ENCODE measurements around the gene KNDC1. TPM values are rescaled to one million over a fixed set of nuclear protein-coding genes. Genes with fewer than 3 reads are reported as not detected.

KNDC1 gene
- total RNA-seq, 1 donor from 2014 or later: 0.06 TPM

GRCh38 chr10:133154996-133155778 lies 4.8 kb upstream of the KNDC1 start:
- no peak overlapping the region for H3K4me3 ChIP-seq (ENCODE audit: low read depth, low read length)
- no peak for TF ChIP-seq CTCF (conservative IDR thresholded peaks at IDR 0.05; ENCODE audit: low read depth, low read length)
- no peak for DNase-seq (ENCODE audit: low read depth)

DNA sequence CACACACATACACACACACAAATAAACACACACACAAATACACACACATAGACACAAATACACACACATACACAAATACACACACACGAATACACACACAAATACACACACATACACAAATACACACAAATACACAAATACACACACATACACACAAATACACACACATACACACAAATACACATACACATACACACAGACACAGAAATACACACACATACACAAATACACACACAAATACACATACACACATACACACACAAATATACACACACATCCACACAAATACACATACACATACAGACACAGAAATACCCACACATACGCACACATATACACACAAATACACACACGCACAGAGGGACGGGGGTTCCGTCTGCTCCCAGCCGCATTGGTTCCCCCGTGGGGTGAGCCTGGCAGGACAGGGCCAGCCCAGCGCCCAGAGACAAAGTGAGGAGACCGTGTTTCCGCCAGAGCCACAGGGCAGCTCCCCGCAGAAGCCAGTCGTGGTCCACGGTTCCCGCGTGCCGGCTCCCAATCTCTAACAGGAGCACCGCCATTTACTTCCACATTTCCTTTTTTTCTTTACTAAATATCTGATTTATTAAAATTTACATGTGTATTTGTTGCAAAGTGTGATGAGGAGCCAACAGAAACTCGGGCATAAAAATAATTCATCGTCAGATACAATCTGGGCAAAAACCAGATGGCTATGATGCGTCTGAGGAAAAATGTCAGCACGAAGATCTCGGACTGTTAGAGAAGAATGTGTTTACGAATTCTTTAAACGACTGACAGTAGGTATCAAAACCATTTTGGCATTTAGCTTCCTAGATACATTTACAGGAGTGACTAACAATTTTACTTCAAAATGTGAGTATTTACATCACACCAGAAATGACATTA lies 3.1 kb upstream of the KNDC1 start:
- DNase-seq (ENCODE audit: low read depth): no peak
- H3K4me3 ChIP-seq (ENCODE audit: low read depth, low read length): no peak overlapping the region
- TF ChIP-seq CTCF (conservative IDR thresholded peaks at IDR 0.05; ENCODE audit: low read depth, low read length): no peak

- no peak for TF ChIP-seq CTCF (conservative IDR thresholded peaks at IDR 0.05; ENCODE audit: low read depth, low read length)
These were observed 2.2 kb upstream of the KNDC1 start for GRCh38 chr10:133157662-133158436.

DNA sequence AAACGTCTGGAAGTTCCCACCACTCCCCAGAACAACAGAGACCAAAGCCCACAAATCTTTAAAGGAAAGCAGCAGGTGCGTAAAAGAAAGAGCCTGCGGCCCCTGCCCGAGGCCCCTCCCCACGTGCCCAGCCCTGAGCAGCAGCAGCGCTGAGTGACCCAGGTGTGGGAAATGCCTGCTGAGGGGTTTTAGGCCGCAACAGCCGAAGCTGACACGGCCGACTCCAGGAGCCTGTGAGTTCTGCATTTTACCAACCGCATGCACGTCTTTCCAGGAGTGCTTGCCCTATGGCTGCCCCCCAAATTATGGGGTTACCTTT lies 1.6 kb upstream of the KNDC1 start:
- no peak for TF ChIP-seq CTCF (conservative IDR thresholded peaks at IDR 0.05; ENCODE audit: low read depth, low read length)
- no peak for DNase-seq (ENCODE audit: low read depth)

More at GRCh38 chr10:133157662-133158436, 2.2 kb upstream of the KNDC1 start:
- H3K4me3 ChIP-seq (ENCODE audit: low read depth, low read length): no peak overlapping the region
- DNase-seq (ENCODE audit: low read depth): no peak

DNA sequence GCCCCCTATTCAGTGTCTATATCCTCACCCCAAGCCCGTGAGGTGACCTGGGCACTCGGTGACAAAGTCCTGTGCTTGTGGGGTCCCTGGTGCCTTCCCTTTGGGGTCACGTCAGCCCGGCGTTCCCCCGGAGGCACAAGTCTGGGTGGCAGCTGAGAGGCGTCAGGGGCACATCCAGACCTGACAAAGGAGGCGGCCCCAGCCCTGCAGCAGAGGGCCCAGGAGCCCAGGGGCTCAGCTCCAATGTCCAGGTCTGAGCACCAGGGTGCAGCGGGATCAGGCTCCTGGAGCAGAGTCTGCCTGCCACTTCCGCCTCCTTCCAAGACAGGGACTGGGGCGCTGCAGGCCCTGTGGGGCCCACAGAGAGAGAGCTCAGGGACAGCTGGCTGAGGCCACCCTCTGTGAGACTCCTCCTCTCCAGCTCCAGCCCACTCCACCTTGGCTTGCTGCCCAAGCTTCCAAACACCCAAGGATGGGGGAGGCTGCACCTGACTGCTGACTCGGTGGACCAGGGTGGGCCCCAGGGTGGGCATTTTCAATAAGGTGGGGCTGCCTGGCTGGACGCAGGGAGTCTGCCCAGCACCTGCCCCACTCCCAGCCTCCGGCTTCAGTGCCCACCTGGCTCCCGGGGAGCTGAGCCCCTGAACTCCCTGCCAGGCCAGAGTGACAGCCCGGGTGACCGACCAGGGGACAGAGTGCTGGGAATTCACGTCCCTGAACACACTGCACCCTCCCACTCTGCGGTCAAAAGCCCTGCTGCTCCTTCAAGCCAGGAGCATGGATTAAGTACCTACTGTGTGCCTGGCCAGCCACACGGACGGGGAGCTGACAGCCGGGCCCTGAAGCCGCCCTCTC lies 1.0 kb upstream of the KNDC1 start:
- no peak for TF ChIP-seq CTCF (conservative IDR thresholded peaks at IDR 0.05; ENCODE audit: low read depth, low read length)
- no peak for DNase-seq (ENCODE audit: low read depth)
- H3K4me3 ChIP-seq (ENCODE audit: low read depth, low read length): no peak overlapping the region

More for the DNA sequence above, 1.6 kb upstream of the KNDC1 start:
- H3K4me3 ChIP-seq (ENCODE audit: low read depth, low read length): no peak overlapping the region

- no peak for DNase-seq (ENCODE audit: low read depth)
- TF ChIP-seq CTCF (conservative IDR thresholded peaks at IDR 0.05; ENCODE audit: low read depth, low read length): no peak
- no peak overlapping the region for H3K4me3 ChIP-seq (ENCODE audit: low read depth, low read length)
These were observed 439 bp upstream of the KNDC1 start for GRCh38 chr10:133159611-133159949.

Measured in epithelial cell of proximal tubule (primary cell).